Activated T-cell treated with anti-CD3 and anti-CD28 coated beads, Interleukin-2, amount 50 U/mL, for 1 hour (primary cell): ENCODE measurements around the gene INTS12.
"Not testable (repeated sequence)": the region's sequence is repeated elsewhere in the genome, so short reads cannot be mapped to it uniquely, and the experiment has no call there.

Experiments used
- DNase-seq: peaks from one replicate; pipeline ENCODE4 v3.0.0-alpha.2; 2020

INTS12 gene

DNA sequence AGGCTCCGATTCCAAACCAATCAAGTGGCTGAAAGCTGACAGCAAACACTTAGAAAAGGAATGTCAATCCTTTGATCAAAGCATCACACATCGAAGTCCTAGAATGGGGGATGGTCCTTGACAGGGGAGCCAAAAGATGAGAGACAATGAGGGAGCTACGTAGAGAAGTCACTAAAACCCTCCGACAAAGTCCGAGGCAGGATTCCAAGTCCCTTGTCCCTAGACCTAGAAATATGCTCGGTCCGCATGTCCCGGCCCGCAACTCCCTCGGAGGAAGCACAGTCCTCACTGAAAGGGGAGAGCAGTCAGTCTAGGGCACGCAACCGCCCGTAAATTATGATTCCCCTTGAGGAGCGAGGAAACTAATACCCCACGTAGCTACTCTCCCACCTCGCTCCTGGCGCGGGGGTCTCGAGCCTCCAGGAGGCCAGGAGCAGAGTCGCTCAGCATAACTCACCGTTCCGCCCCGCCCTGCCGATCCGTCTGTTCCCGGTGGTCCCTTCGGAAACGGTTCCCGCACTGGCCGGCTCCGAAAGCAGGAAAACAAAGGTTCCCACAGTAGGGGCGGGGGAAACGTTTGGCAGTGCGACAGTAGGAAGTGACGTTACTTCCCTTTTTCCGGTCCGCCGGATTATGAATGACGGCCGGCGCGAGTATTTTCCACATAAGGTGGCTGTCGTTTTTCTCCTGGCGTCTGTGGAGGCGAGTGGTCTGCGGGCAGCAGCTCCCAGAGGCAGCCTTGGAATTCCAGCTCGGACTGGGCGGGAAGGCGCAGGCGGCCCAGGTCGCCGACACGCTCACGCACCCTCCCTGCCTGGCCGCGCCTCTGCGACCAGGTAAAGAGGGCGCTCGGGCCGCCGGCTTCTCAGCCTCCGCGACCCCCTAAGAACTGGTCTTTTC lies at the start of gene INTS12, which contains the start of gene GSTCD:
Gene INTS12, minus strand, starts transcription at position 509 of the 900 bp plus-strand sequence. CDS start 8,684 bp downstream, outside the sequence.
Gene GSTCD, plus strand, starts transcription at position 604 of the 900 bp plus-strand sequence. CDS start 8,830 bp downstream, outside the sequence.
- peak; percentile 88 for DNase-seq

GRCh38 chr4:105755375-105755774 lies 46.9 kb upstream of the INTS12 start:
- DNase-seq, result no peak

GRCh38 chr4:105753361-105753760 lies 44.9 kb upstream of the INTS12 start:
- no peak for DNase-seq

DNA sequence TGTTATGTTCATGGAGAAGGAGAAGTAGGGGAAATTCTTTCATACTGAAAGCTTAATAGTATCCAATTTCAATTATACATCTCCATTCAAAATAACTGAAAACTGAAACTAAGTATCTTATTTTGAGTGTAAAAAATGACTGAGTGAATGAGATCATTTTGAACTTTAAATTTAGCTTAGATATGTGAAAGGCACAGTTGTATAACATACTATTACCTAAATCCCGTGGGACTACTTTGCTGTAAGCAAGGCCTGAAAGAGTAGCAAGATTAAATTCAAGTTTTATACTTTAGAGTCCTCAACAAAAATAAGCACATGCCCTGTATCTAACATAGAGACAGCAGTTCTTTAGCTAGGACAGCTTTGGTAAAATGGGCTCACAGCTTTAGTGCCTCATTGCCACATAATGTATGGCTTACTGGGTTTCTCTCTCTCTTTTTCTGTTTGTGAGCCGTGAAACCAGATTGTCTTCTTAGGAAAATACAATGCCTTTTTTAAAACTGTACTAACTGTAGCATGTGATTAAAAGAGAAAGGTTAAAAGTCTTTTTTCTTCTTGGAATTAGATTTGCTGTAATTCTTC lies 43.3 kb upstream of the INTS12 start:
- DNase-seq, result no peak

DNA sequence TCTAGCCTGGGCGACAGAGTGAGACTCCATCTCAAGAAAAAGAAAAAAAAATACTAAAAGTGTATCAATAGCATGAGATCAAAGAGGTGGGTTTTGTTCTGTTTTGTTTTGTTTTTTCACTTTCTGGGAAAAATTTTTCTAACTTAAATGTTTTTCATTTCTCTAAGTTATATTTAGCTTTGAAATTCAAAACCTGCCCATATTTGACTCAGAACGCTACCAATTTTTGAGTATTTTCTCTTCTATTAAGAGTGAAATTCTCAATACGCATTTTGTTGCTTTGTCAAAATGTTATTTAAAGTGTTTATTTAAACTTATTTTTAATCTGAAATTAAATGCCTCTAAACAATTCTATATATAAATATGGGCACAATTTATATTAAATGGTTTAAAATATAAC lies 39.7 kb upstream of the INTS12 start:
- no peak for DNase-seq

DNA sequence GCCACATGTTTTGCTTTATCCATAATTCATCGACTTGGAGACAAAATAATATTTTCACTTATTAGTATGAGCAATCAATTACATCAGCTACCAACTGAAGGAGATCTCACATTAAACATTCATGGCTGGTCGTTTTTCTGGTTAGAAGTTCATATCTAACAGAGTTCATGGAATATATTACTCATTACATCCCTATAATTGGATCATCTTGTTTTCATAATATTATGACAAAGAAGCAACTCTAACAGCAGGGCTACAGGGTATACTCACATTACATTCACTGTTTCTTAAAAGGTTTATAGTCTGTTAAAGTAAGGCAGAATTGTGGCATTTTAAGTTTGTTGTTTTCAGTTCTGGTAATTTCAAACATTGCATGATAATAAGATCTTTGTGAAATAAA lies 33.1 kb upstream of the INTS12 start:
- DNase-seq, result no peak

DNA sequence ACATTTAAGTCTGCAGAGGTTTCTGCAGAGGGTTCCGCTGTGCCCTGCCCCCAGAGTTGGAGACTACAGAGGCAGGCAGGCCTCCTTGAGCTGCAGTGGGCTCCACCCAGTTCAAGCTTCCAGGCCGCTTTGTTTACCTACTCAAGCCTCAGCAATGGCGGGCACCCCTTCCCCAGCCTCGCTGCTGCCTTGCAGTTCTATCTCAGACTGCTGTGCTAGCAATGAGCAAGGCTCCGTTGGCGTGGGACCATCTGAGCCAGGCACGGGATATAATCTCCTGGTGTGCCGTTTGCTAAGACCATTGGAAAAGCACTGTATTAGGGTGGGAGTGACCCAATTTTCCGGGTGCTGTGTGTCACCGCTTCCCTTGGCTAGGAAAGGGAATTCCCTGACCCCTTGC lies 26.7 kb upstream of the INTS12 start:
- DNase-seq, result not testable (repeated sequence)

DNA sequence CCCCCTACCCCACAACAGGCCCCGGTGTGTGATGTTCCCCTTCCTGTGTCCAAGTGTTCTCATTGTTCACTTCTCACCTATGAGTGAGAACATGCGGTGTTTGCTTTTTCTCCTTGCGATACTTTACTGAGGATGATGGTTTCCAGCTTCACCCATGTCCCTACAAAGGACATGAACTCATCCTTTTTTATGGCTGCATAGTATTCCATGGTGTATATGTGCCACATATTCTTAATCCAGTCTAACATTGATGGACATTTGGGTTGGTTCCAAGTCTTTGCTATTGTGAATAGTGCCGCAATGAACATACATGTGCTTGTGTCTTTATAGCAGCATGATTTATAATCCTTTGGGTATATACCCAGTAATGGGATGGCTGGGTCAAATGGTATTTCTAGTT lies 21.4 kb upstream of the INTS12 start:
- DNase-seq, result not testable (repeated sequence)

GRCh38 chr4:105725623-105726022 lies 17.1 kb upstream of the INTS12 start:
- DNase-seq, result no peak

- no peak for DNase-seq
These were observed 10.7 kb upstream of the INTS12 start for GRCh38 chr4:105719204-105719603.

DNA sequence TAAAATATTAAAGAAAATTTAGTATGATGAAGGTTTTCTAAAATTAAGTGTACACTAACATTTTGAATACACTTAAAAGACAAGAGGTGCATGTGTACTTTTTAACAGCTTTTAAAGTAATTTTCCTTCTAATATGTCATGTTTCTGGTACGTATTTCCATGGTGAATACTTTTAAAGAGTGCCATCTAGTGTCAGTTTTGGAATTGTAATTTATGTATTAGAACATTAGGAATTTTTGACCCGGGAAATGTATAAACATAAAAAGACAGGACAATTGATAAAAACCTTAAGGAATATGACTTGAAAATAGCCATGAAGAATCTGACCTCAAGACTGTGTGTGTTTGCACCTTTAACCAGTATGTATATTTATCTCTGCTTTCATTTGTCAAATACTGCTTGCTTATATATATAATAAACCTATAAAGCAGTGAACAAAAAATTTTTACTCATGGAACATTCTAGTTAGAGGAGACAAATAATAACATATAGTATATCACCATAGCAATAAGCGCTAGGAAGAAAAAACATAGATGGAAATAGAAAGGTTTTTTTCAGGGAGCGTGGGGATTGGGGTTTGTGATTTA lies 7.3 kb upstream of the INTS12 start:
- no peak for DNase-seq

- no peak for DNase-seq
These were observed 6.4 kb upstream of the INTS12 start for GRCh38 chr4:105714932-105715331.

- DNase-seq, result no peak
These were observed 5.6 kb upstream of the INTS12 start for GRCh38 chr4:105714071-105714521.

DNA sequence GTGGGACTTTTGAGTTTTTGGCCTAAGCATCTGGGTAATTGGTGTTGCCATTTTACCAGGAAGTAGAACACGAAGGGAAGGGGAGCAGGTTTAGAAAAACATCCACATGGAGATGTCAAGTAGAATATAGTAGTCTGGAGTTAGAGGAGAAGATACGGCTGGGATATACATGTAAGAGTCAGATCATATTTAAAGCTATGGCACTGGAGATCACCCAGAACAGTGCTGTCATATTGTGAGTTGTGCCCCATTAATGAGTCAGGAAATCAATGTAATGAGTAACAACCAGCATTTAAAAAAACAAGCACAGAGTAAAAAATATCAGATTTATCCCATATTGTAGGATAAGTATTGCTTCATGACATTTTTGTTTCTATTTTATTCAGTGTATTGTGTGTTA lies 4.3 kb upstream of the INTS12 start:
- DNase-seq, result no peak

DNA sequence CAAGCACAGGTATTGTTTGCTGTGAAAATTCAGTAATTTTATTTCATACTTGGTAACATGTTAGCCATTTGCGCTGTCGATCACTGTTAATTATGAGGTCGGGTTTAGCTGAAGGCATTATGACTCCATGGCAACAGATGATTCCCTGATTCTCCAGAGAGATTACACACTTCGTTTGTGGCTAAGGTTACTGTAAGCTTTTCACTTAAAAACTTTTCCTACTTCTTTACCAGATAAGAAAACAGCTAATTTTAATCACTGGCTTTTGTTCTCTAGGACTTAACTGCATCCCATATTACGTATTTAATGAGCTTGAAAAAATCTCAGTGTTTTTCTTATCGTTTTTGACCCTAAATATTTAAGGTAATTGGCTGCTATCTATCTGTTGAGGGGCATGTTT lies 2.2 kb upstream of the INTS12 start:
- no peak for DNase-seq

- DNase-seq, result no peak
These were observed 1.6 kb upstream of the INTS12 start for GRCh38 chr4:105710012-105710600.

DNA sequence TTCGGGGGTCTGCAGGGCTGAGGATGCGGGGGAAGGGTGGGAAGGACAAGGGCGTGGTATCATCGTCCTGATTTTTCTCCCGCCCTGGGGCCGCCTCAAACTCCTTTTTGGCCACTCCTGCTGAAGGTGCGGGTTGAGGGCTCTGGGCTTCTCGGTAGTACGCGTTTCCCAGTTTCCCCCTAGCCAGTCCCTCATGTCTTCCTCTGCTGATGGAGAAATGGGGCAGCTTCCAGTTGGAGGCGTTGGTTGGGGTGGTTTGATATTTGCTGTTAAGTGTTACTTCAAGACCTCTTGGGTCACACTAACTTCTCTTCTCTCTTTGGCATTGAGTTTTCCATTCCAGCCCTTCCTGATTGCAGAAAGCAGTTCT lies 577 bp upstream of the INTS12 start:
- no peak for DNase-seq

DNA sequence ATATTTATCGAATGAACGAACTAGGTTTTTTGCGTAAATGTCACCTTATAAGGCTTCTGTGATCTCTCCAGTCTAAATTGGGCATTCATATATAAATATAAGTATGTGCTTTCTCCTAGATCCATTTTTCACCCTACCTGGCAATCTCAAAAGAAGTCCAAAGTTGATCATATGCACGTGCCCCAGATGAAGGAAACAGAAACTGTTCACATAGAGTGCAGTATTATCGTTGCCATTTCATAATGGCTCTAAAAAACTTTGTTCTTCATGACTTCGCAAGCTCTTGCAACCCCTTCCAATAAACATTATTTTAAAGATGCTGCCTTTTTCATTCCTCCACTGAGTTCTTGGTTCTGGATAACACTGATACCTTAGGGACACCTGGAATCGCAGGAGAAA lies 708 bp downstream of the INTS12 start:
- DNase-seq, result no peak

DNA sequence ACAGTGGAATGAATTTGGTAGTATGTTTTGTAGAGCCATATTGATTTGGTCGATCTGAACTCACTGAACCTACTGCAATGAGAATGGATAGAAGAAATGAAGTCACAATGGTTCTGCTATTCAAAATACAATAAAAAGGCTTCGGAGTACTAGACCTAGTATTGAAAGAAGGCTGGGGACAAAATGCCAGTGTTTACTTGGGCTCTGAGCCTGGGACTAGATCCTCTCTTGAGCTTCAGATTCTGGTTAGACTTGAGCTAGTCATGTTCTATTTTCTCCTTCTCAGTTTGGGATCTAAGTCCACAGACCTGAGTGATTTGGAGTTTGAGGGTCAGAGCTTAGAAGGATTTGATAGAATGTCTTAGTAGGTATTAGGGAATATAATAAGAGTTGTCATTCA lies 9.9 kb downstream of the INTS12 start:
- no peak for DNase-seq

GRCh38 chr4:105695832-105696231 lies 12.7 kb downstream of the INTS12 start:
- DNase-seq, result not testable (repeated sequence)

DNA sequence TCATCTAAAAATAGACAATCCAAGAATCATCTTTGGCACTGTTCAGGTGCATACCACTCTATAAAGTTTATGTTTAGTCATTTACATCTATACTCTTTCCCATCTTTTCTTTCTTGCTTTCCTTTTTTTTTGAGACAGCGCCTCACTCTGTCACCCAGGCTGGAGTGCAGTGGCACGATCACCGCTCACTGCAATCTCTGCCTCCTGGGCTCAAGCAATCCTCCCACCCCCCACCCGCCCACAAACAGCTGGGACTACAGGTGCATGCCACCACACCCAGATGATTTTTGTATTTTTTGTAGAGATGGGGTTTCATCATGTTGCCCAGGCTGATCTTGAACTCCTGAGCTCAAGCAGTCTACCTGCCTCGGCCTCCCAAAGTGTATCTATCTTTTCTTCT lies 13.7 kb downstream of the INTS12 start:
- not testable (repeated sequence) for DNase-seq

DNA sequence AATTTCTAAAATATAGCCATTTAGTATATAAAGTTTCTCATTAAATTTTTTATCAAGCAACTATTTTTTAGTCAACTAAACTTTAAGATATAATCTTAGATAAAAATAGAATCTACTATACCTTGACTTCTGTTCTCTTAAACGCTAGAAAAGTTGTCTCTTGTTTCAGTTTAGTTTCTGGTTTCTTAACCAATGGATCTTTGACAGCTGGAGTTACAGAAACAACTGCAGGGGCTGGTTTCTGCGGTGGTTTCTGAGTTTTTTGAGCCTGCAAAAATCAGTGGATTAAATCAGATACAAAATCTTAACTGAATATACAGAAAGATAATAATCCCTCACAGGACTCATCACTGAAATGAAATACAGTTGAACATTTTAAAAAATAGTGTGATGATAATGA lies 21.9 kb downstream of the INTS12 start:
- DNase-seq, result no peak

DNA sequence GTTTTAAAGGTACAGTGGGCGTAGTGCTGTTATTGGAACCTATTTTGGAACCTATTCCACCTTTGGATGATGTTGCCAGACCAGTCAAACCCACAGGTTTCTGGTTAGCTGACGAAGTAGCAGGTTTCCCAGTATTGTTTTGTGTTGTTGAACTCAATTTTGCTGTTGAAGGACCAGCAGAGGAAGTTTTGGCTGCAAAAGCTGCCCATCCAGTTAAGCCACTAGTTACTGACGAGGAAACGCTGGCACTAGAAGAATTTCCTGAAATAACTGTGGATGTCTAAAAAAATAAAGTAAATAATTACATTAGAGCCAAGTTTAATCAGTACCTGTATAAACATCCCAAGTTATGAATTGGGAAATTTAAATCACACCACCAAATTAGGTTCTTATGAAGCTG lies 25.5 kb downstream of the INTS12 start:
- no peak for DNase-seq

DNA sequence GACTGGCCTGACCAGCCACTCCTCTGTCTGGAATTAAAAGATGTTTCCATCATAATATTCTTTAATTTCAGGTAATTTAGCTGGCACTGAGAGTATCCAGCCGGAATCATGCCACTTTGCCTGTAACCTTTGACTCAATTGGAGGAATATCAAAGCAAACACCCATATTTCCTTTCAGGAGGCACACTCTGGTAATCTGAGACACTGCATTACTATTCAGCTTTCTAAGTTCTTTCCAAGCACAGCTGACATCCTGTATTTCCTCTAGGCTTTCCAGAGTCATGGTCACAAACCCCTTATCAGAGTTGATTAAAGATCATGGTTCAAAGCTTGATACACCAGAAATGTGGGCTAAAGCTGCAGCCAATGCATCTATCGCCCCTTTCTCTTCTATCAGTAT lies 29.3 kb downstream of the INTS12 start:
- no peak for DNase-seq
